Measurements from ENCODE around the gene GPC3.
A peak's percentile ranks its signal among the peaks of the same experiment; 100 is the strongest.
"Not testable (repeated sequence)": the region's sequence is repeated elsewhere in the genome, so short reads cannot be mapped to it uniquely, and the experiment has no call there.

The GPC3 gene

DNA sequence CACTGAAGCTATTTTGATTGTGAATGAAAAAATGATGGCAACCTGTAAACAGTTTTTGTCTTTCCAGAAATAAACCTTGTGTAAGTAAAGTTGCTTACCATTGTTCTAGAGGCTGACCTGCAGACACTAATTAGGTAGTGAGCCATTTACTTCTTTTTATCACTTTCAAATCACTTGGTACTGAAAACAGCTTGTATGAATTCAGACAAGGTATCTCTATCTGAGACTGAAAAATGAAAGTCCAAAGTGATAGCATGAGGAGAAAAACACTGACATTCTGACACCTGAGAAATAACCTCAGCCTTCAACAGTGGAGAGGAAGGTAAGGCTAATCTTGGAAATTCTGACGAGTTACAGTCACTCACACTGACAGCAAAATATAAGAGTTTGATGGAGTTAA lies 238.8 kb downstream of the GPC3 start:
- no peak for DNase-seq

DNA sequence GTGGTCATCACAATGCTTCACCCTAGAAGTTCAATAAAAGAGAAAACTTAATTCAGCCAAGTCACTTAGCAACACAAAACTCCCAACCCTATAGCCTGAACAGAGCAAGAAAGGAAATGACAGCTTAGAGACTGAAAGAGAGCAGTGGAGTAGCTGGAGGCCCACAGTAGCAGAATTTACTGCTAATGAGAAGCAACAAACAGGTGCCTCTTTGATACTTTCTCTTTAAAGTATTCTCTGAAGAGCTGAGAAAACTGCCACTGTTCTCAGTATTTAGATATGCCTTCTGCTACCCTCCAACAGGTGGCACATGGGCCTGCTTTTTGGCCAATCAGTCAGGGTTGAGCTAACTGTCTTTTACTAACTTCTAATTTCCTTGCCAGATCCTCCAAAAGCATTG lies 240.0 kb downstream of the GPC3 start:
- no peak for DNase-seq

GRCh38 chrX:133742602-133743305 lies 242.6 kb downstream of the GPC3 start:
- DNase-seq = no peak

DNA sequence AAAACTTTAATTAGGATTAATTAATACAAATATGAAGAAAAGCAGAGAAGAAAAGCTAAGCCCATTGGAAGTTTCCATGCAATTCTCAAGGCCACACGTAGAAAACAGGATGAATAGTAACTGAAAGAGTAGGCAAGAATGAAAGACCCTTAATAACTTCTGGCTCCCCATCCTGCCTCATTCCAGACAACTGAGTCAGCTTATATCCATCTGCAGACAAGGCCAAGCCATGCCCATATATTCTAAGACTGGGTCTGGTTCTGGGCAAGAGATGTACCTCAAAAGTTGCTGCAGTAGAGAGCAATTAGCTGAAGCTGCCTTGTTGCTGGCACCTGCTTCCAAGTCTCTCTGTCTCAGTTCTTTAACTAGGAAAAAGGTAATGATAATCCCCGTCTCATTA lies 244.1 kb downstream of the GPC3 start:
- DNase-seq = no peak

DNA sequence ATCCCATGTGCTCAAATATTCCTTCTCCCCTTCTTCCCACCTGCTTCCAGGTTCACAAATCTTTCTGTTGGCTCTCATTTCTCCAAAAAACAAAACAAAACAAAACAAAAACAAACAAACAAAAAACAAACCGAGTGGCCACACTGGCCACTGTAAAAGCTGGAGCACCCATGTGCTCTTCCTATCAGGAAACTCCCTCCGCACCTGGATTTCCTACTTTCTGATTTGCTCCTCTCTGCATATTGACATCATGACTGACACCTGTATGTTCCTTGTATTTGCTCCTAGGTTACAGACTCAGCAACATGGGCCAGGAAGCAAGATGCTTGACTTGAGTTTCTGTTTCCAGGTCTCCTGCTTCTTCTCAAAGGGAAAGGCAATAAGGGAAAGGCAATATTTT lies 258.8 kb downstream of the GPC3 start:
- no peak for DNase-seq

- peak in 1 of 2 experiments; percentile 47 for DNase-seq
These were observed 259.2 kb downstream of the GPC3 start for GRCh38 chrX:133726211-133726630.

- DNase-seq = no peak
These were observed 261.5 kb downstream of the GPC3 start for GRCh38 chrX:133723930-133724329.

DNA sequence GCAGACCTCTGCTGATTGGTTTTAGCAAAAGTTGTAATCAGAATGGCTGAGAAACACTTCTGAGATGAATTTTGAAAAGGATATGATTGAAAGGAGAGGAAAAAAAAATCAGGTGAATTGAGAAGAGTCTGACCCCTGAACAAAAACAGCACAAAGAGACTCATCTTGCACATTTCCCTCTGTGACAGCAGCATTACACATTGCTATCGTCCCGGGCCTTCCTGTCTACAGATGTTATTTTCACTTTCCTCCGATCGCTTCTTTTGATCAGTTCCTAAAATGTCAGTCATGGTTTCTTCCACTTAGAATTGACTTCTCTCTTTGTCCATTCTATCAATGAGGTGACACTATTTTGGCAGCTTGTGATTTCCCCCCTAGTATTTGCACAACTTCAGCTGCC lies 262.6 kb downstream of the GPC3 start:
- no peak for DNase-seq

- DNase-seq = not testable (repeated sequence)
These were observed 265.1 kb downstream of the GPC3 start for GRCh38 chrX:133720269-133720668.

DNA sequence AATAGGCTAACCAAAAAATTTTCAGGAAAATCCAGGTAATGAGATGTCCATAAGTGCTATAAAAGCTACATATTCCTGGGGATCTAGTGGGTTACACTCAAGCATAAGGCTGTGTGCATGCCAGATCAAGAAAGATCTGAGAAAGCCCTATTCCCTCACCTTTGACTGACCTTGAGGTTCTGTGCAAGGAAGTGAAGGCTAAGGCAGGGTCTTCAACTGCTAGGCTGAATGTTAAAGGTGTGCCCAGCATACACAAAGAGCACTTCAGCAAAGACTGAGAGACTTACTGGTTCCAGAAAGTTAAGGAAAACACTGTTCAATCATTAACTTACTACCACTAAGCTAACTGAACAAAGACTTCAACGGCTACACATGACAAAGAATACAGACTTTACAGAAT lies 269.7 kb downstream of the GPC3 start:
- no peak for DNase-seq

GRCh38 chrX:133709501-133709900 lies 275.9 kb downstream of the GPC3 start:
- no peak for DNase-seq

GRCh38 chrX:133706890-133707289 lies 278.5 kb downstream of the GPC3 start:
- DNase-seq = no peak

- no peak for DNase-seq
These were observed 283.2 kb downstream of the GPC3 start for GRCh38 chrX:133702230-133702629.

GRCh38 chrX:133699023-133699728 lies 286.2 kb downstream of the GPC3 start:
- no peak for DNase-seq

- DNase-seq = no peak
These were observed 287.1 kb downstream of the GPC3 start for GRCh38 chrX:133698298-133698697.

DNA sequence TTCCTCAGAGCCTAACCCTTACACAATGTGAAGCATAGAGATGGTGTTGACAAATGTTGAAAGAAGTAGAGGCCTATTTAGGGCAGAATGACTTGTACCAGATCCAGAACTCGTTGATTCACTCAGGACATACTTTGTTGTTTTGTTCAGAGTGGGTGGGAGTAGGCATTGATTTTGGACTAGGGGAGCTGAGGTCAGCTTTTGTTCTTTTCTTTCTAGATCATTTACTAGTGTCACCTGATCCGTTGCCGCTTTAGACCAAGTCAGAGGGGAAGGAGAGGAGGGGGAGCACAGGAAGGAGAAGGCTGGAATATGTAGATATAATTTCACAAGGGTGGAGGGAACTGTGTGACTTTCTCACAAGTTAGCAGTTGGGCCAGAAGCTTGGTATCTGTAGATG lies 287.7 kb downstream of the GPC3 start:
- DNase-seq = no peak

DNA sequence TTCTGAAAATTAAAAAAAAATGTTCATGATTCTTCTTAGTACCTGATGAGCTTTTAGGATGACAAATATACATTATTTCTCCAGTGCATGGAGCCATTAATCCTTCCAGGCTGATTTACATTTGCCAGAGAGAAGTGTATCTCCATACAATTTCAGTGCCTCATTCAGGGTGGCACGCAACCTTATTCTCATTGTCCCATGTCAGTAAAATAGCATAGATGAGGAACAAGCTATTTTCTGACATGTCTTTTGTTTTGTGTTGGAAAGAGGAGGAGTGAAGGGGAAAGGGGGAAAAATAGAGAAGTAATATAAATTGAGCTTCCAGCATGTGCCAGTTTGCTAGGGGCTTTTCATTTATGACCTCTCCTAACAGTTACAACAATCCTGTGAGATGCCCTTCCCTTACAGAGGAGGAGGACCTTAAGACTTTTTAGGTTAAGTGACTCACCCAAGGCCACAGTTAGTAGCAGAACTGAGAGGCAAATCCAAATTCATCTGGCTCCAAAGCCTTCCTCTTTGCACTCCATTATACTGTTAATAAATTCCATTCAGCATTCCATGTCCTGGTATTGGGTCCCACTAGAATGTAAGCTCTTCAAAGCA lies 295.3 kb downstream of the GPC3 start:
- DNase-seq = no peak

- DNase-seq = no peak
These were observed 299.6 kb downstream of the GPC3 start for GRCh38 chrX:133685822-133686221.

DNA sequence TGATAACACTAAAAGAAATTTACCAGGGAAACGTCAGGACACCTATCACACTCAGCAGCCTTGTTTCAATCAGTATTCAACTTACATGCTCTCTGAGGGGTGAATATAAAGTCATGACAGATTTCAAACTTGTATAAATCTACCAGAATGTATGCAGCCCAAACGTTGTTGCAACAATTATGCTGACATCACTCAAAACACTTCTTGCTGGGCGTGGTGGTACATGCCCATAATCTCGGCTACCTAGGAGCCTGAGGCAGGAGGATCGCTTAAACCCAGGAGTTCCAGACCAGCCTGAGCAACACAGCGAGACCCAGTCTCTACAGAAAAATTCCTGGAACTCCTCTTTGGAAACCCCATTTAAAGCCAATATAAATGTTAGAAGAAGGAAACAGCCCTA lies 303.5 kb downstream of the GPC3 start:
- DNase-seq = no peak

DNA sequence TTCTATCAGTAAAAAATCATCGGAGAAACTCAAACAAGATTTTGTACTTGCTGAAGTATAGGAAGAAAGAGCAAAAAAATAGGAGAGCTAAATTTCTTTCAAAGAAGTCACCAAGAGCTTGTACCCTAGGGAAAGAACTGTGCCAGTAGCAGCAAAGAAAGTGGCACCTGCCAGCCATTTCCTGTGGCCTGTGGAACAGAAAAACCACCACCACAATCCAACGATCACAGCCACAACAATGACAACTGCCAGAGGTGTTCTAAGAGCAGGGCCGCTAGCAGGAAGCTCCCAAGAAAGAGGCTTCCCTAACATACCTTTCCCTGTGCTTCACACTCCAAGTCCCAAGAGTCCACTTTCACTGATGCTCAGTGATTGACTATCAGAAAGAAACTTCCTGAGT lies 304.0 kb downstream of the GPC3 start:
- DNase-seq = no peak

DNA sequence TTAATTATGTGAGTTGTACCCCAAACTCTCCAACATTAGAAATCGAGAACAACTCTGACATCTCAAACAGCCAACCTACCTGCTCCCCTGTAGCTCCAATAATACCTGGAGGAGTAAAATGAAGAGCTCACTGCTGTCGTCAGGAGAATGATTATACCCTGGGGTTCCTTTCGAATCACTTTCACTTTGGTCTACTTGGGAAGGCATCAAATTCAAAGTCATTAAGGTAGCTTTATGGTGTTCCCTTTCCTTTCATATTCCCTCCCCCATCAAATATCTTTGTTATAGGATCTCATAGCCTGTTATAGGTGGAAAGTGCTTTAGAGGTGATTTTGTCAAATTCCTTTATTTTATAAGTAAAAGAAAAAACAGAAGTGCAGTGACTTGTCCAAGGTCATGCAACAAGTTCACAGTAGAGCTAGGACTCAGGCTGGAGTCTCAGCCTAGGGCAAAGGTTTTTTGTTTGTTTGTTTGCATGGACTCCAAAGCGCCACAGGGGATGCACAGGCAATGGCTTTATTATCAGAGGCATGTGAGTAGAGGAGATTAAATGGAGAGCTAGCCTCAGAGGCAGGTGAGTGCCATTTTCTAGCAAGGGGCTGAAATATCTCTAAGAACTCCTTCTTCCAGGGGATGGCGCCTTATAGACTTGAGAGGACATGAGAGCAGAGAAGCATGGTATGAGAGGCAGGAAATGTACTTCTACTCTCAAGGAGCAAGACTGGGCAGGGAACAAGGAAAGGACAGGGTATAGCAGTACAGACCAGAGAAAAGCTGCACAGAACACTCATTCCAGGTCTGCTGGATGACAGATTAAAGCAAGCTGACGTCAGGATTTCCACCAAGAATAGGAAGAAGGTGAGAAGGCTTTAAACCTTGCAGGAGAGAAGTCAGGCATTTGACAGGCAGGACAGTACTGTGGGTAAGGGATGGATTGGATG lies 308.0 kb downstream of the GPC3 start:
- DNase-seq = no peak

GRCh38 chrX:133676344-133677122 lies 308.9 kb downstream of the GPC3 start:
- DNase-seq = peak; percentile 9 to 58
